GM19043 (cell line): Measurements from ENCODE around the gene PPP2CA.

ENCODE experiments used
- ATAC-seq: cut with Tn5 transposase; IDR thresholded peaks from one replicate; pipeline ENCODE4 v1.9.1; 2021; ENCODE audit warnings: low read depth; ENCODE audit not compliant: unreplicated experiment

PPP2CA gene

GRCh38 chr5:134149571-134150303 lies 76.1 kb downstream of the PPP2CA start:
- ATAC-seq: no peak

- ATAC-seq: no peak
Measured at GRCh38 chr5:134148986-134149539, 76.8 kb downstream of the PPP2CA start.

- no peak for ATAC-seq
Measured at GRCh38 chr5:134148316-134148715, 77.6 kb downstream of the PPP2CA start.

GRCh38 chr5:134146651-134147518 lies 79.0 kb downstream of the PPP2CA start:
- no peak for ATAC-seq

GRCh38 chr5:134145779-134146581 lies 79.9 kb downstream of the PPP2CA start:
- ATAC-seq: no peak

GRCh38 chr5:134145041-134145757 lies 80.7 kb downstream of the PPP2CA start:
- no peak for ATAC-seq
